A549 (cell line): ENCODE measurements around the gene PRR5L. TPM values are rescaled to one million over a fixed set of nuclear protein-coding genes. Genes with fewer than 3 reads are reported as not detected.

Experiments used
- ATAC-seq, 2 experiments: fragments of 200-7000 bp in 1 of 2; fragments of >200 bp in 1 of 2; cut with Nextera tagmentation in 1 of 2; cut with Tn5 transposase in 1 of 2; 3 replicates each; pipeline versions ENCODE4 v1.8.0 to v1.9.1; 2018 to 2020; ENCODE audit warnings: mild to moderate bottlenecking in 1 of 2, moderate library complexity in 1 of 2
- CTCF ChIA-PET: fragments of 300-600 bp; sonication (Branson Sonifier 250); formaldehyde crosslinking; extraction: SDS; loops from one replicate; lab custom pipeline; 2021; ENCODE audit warnings: antibody characterized with exemption, inconsistent platforms; lab: Yijun Ruan, JAX
- POLR2A ChIA-PET: fragments of 350-600 bp; formaldehyde crosslinking; extraction: SDS; loops from one replicate; lab custom pipeline; 2021; ENCODE audit warnings: antibody characterized with exemption, inconsistent platforms; lab: Yijun Ruan, JAX
- DNase-seq, 2 experiments: peaks; one replicate each; pipeline versions ENCODE4 v3.0.0 to v3.0.0-alpha.2; 2011 to 2016; ENCODE audit warnings: low read depth in 1 of 2, low spot score in 1 of 2
- FAIRE-seq: peaks from 2 replicates; lab custom pipeline; 2011; peaks lifted over from hg19 to GRCh38; lab: Jason Lieb, UNC
- H3K27ac ChIP-seq, 2 experiments: fragments of >200 bp; sonication (Bioruptor Twin); formaldehyde crosslinking; 3 replicates each; pipeline ENCODE4 v1.5.1; 2016 to 2017
- H3K4me1 ChIP-seq: fragments of >200 bp; sonication (Bioruptor Twin); formaldehyde crosslinking; 3 replicates; pipeline ENCODE4 v1.6.1; 2016
- H3K4me2 ChIP-seq: fragments of >200 bp; sonication (Bioruptor Twin); formaldehyde crosslinking; 3 replicates; pipeline ENCODE4 v1.6.1; 2016
- H3K4me3 ChIP-seq: fragments of >200 bp; sonication (Bioruptor Twin); formaldehyde crosslinking; 3 replicates; pipeline ENCODE4 v1.5.1; 2016
- H3K9me3 ChIP-seq: fragments of >200 bp; sonication (Bioruptor Twin); formaldehyde crosslinking; 3 replicates; pipeline ENCODE4 v1.6.1; 2016
- CBX8 ChIP-seq: fragments of 200-600 bp; sonication (generic); IDR thresholded peaks from 2 replicates; pipeline ENCODE4 v1.6.1; 2016
- FOSB ChIP-seq: fragments of 250-450 bp; sonication (Bioruptor Pico); IDR thresholded peaks from 2 replicates; pipeline ENCODE4 v1.5.0; 2020; ENCODE audit warnings: mild to moderate bottlenecking, moderate library complexity
- FOSL2 ChIP-seq, 2 experiments: fragments of 450-650 bp in 1 of 2; fragments of >200 bp in 1 of 2; sonication (Bioruptor Twin) in 1 of 2; formaldehyde crosslinking; IDR thresholded peaks; 2 replicates each; pipeline versions ENCODE4 v1.5.0 to v1.6.1; 2016 to 2020; ENCODE audit warnings: mild to moderate bottlenecking in 1 of 2, moderate library complexity in 1 of 2
- GATA3 ChIP-seq: IDR thresholded peaks from 2 replicates; pipeline ENCODE4 v1.6.1; 2012; ENCODE audit warnings: borderline replicate concordance
- HEYL ChIP-seq: fragments of 250-450 bp; sonication (Bioruptor Pico); IDR thresholded peaks from 2 replicates; pipeline ENCODE4 v1.8.0; 2021; ENCODE audit warnings: mild to moderate bottlenecking, moderate library complexity
- HOXA7 ChIP-seq: fragments of 250-450 bp; sonication (Bioruptor Pico); IDR thresholded peaks from 2 replicates; pipeline ENCODE4 v1.5.0; 2020; ENCODE audit warnings: mild to moderate bottlenecking, moderate library complexity
- HOXB5 ChIP-seq: fragments of 250-450 bp; sonication (Bioruptor Pico); IDR thresholded peaks from 2 replicates; pipeline ENCODE4 v1.5.0; 2020; ENCODE audit warnings: mild to moderate bottlenecking, moderate library complexity
- JUN ChIP-seq, 2 experiments: fragments of >200 bp; sonication (Bioruptor Twin); formaldehyde crosslinking; IDR thresholded peaks; 2 replicates in 1 of 2; 3 replicates in 1 of 2; pipeline ENCODE4 v1.6.1; 2016 to 2017
- JUNB ChIP-seq: fragments of >200 bp; sonication (Bioruptor Twin); formaldehyde crosslinking; IDR thresholded peaks from 2 replicates; pipeline ENCODE4 v1.6.1; 2016
- NFE2L2 ChIP-seq: fragments of 150-350 bp; conservative IDR thresholded peaks from 2 replicates; pipeline ENCODE4 v1.6.1; 2014; ENCODE audit warnings: low read length
- POLR2A ChIP-seq: IDR thresholded peaks from 2 replicates; pipeline ENCODE4 v1.6.1; 2012; ENCODE audit warnings: mild to moderate bottlenecking, low read length
- POLR2AphosphoS2 ChIP-seq: conservative IDR thresholded peaks from 2 replicates; pipeline ENCODE4 v1.6.1; 2012; ENCODE audit warnings: low read length, improper control_type of control experiment, inconsistent platforms
- RARB ChIP-seq: fragments of 250-450 bp; sonication (Bioruptor Pico); IDR thresholded peaks from 2 replicates; pipeline ENCODE4 v1.8.0; 2021; ENCODE audit warnings: mild to moderate bottlenecking, moderate library complexity
- RCOR1 ChIP-seq: fragments of 150-350 bp; IDR thresholded peaks from 2 replicates; pipeline ENCODE4 v1.6.1; 2014; ENCODE audit warnings: antibody characterized with exemption, low read length, low read depth
- RFX5 ChIP-seq: fragments of 450-650 bp; IDR thresholded peaks from 2 replicates; pipeline ENCODE4 v1.7.1; 2014; ENCODE audit warnings: antibody characterized with exemption, mild to moderate bottlenecking, moderate library complexity
- RNF2 ChIP-seq: fragments of 200-600 bp; sonication (generic); IDR thresholded peaks from 2 replicates; pipeline ENCODE4 v1.6.1; 2016; ENCODE audit warnings: low read depth, mild to moderate bottlenecking, antibody characterized with exemption, moderate library complexity, borderline replicate concordance
- SMC3 ChIP-seq: fragments of >200 bp; sonication (Bioruptor Twin); formaldehyde crosslinking; IDR thresholded peaks from 3 replicates; pipeline ENCODE4 v1.6.1; 2018; ENCODE audit warnings: inconsistent platforms
- ZC3H11A ChIP-seq: fragments of 450-650 bp; IDR thresholded peaks from 2 replicates; pipeline ENCODE4 v1.6.1; 2014; ENCODE audit warnings: antibody characterized with exemption, mild to moderate bottlenecking
- ZNF302 ChIP-seq: fragments of 250-450 bp; sonication (Bioruptor Pico); IDR thresholded peaks from 2 replicates; pipeline ENCODE4 v1.9.0; 2021; ENCODE audit warnings: inconsistent platforms, mild to moderate bottlenecking, moderate library complexity
- WGBS: methylation state at CpG from one replicate; pipeline ENCODE4 v1.1.6; 2017; ENCODE audit errors: missing lambda C conversion rate; 5-methylcytosine and 5-hydroxymethylcytosine counted together
- polyA plus RNA-seq, 4 experiments: library from polyadenylated mRNA; depleted of rRNA in 3 of 4; stranded (reverse); fragments of >200 nt; fragmentation: RNase III in 1 of 4; extraction: RNeasy Plus Mini Kit Qiagen cat#74134 plus additional on column Dnase treatment in 1 of 4; gene quantifications; 2 replicates in 3 of 4; 3 replicates in 1 of 4; pipeline ENCODE4 v1.2.3, GENCODE V29; 2011 to 2017
- TF ChIP-seq, protein P1 (sequence below): fragments of >200 bp; sonication (Bioruptor Twin); formaldehyde crosslinking; IDR thresholded peaks from 3 replicates; pipeline ENCODE4 v1.5.1; 2016
- TF ChIP-seq, protein P2 (sequence below): IDR thresholded peaks from 2 replicates; pipeline ENCODE4 v1.6.1; 2012
- TF ChIP-seq, protein P3 (sequence below): IDR thresholded peaks from 2 replicates; pipeline ENCODE4 v1.6.1; 2012; ENCODE audit warnings: low read depth, borderline replicate concordance
- TF ChIP-seq, protein P4 (sequence below): fragments of >200 bp; sonication (Bioruptor Twin); formaldehyde crosslinking; IDR thresholded peaks from 2 replicates; pipeline ENCODE4 v1.6.1; 2016

The PRR5L gene
- polyA plus RNA-seq, 2 of the 4 experiments (the other 2 are of a cell fraction): 6.9 to 12.1 TPM

DNA sequence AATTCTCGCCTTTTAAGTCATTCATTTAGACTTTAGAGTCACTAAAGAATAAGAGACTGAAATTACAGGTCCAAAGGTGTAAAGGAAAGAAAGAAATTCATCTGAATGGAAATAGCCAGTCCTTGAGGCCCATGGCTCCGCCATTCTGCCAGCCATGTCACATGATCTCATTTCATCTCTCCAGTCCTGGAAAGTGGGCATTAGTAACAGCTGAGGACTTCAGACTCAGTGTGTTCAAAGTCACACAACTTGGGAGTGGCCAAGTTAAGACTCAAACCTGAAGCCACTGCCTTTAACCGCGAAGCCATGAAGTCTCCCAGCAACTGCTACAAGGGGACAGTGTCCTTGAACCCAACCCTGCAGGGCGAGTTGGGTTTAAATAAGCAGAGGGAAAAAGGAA is 103.7 kb downstream of the PRR5L start:
- ChIA-PET POLR2A (no interaction called here), CTCF (interaction anchor here (0.7 to 1.8 kb wide), 2 partner anchors 22 to 23 kb away, joined by 3 to 4 read pairs; no protein-coding TSS in a partner anchor)
- Histone ChIP-seq H3K4me1 (0 out of 3 replicates have a peak, but pooled peaks cover 6% of the 10 kb centered on the region), H3K27ac (no peak overlapping the region), H3K9me3 (no peaks in the 10 kb centered on the region), H3K4me3 (no peak overlapping the region), H3K4me2 (no peak overlapping the region)
- TF ChIP-seq, protein P1, sequence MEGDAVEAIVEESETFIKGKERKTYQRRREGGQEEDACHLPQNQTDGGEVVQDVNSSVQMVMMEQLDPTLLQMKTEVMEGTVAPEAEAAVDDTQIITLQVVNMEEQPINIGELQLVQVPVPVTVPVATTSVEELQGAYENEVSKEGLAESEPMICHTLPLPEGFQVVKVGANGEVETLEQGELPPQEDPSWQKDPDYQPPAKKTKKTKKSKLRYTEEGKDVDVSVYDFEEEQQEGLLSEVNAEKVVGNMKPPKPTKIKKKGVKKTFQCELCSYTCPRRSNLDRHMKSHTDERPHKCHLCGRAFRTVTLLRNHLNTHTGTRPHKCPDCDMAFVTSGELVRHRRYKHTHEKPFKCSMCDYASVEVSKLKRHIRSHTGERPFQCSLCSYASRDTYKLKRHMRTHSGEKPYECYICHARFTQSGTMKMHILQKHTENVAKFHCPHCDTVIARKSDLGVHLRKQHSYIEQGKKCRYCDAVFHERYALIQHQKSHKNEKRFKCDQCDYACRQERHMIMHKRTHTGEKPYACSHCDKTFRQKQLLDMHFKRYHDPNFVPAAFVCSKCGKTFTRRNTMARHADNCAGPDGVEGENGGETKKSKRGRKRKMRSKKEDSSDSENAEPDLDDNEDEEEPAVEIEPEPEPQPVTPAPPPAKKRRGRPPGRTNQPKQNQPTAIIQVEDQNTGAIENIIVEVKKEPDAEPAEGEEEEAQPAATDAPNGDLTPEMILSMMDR: no peak
- TF ChIP-seq FOSL2 (IDR thresholded peaks at IDR 0.05) (no peak), FOSL2 (CRISPR knock-in tag; IDR thresholded peaks at IDR 0.05) (no peak), ZC3H11A (no peak), GATA3 (no peak)
- 85% methylated on average over 5 of the region's 5 CpGs for WGBS
- DNase-seq (no peak), FAIRE-seq (no peak), ATAC-seq (no peak)

DNA sequence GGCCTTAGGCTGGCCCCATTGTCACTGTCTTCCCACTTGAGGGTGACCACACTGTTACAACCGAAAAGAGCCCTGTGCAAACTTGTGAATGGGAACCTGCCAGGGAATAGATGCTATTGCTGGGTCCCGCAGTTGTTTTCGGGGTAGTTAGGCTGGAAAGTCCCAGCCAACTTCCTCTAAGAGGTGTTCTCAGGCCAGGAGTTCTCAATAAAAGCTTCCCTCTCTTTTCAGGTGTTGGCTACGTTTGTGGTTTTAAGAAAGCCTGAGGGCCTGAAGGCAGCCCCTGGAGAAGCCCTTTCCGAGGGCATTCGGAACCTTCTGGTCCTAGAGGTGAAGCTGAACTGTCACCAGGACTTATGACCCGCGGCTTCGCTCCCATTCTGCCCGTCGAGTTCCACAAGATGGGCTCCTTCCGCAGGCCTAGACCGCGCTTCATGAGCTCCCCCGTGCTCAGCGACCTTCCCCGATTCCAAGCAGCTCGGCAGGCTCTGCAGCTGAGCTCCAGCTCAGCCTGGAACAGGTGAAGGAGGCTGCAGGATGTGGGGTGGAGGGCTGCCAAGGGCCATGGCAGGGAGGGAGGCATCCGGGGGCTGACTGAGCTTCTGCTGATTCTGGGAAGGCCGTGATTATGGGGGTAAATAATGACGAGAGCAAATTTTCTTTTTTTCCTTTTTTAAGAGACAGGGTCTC is 104.8 kb downstream of the PRR5L start:
- no peak overlapping the region for H3K4me3 ChIP-seq
- 0 out of 3 replicates have a peak, but pooled peaks cover 6% of the 10 kb centered on the region for H3K4me1 ChIP-seq
- POLR2A ChIA-PET: no interaction called here
- CTCF ChIA-PET: interaction anchor here (0.6 to 1.4 kb wide), 8 partner anchors 8 to 109 kb away, joined by 3 to 4 read pairs (median 3); partner anchors contain the start of genes PRR5L and TRAF6
- 89% methylated on average over 21 of the region's 21 CpGs for WGBS
- H3K4me2 ChIP-seq: no peak overlapping the region
- no peak for ATAC-seq
- no peak for TF ChIP-seq RARB (CRISPR knock-in tag)
- TF ChIP-seq, protein P2, sequence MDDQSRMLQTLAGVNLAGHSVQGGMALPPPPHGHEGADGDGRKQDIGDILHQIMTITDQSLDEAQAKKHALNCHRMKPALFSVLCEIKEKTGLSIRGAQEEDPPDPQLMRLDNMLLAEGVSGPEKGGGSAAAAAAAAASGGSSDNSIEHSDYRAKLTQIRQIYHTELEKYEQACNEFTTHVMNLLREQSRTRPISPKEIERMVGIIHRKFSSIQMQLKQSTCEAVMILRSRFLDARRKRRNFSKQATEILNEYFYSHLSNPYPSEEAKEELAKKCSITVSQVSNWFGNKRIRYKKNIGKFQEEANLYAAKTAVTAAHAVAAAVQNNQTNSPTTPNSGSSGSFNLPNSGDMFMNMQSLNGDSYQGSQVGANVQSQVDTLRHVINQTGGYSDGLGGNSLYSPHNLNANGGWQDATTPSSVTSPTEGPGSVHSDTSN: no peak
- no peak for TF ChIP-seq POLR2AphosphoS2
- no peak for TF ChIP-seq HOXA7 (CRISPR knock-in tag)
- TF ChIP-seq FOSB (CRISPR knock-in tag): no peak
- no peak for TF ChIP-seq JUN (IDR thresholded peaks at IDR 0.05)
- TF ChIP-seq SMC3: no peak
- no peak for TF ChIP-seq RCOR1
- no peak for TF ChIP-seq JUNB
- TF ChIP-seq POLR2A: no peak
- TF ChIP-seq RNF2: no peak
- no peak for TF ChIP-seq NFE2L2
- TF ChIP-seq, protein P3, sequence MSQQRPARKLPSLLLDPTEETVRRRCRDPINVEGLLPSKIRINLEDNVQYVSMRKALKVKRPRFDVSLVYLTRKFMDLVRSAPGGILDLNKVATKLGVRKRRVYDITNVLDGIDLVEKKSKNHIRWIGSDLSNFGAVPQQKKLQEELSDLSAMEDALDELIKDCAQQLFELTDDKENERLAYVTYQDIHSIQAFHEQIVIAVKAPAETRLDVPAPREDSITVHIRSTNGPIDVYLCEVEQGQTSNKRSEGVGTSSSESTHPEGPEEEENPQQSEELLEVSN: no peak
- no peak for TF ChIP-seq CBX8
- no peak for TF ChIP-seq RFX5
- no peak for TF ChIP-seq HOXB5 (CRISPR knock-in tag)
- no peak for TF ChIP-seq HEYL
- TF ChIP-seq, protein P4, sequence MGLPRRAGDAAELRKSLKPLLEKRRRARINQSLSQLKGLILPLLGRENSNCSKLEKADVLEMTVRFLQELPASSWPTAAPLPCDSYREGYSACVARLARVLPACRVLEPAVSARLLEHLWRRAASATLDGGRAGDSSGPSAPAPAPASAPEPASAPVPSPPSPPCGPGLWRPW: no peak
- no peak for TF ChIP-seq ZNF302 (CRISPR knock-in tag)
- no peak overlapping the region for H3K27ac ChIP-seq
- H3K9me3 ChIP-seq: no peaks in the 10 kb centered on the region
- no peak for DNase-seq
- no peak for FAIRE-seq
